GM19043 (cell line): ENCODE measurements around the gene FBXL5.
A peak's percentile ranks its signal among the peaks of the same experiment; 100 is the strongest.
"Not testable (repeated sequence)": the region's sequence is repeated elsewhere in the genome, so short reads cannot be mapped to it uniquely, and the experiment has no call there.

Source experiments
- ATAC-seq: cut with Tn5 transposase; IDR thresholded peaks from one replicate; pipeline ENCODE4 v1.9.1; 2021; ENCODE audit warnings: low read depth; ENCODE audit not compliant: unreplicated experiment

FBXL5 gene

GRCh38 chr4:15652841-15653240 is 2.3 kb downstream of the FBXL5 start:
- ATAC-seq: no peak

DNA sequence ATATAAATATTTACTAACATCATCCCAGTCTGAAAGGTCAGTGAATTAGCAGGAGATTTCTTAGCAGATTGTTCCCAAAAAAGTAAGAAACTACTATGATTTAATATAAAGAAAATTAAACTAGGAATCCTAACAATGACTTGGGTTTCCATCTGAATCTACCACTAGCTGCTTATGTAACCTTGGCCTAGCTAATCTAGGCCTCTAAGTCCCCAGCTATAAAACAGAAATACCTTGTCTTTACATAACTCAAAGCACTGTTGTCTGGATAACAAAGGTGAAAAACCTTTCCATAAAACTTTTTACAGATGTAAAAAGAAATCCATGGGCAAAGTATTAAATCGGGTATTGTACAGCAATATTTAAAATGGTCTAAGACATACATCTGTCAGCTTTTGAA is 3.0 kb downstream of the FBXL5 start:
- ATAC-seq: no peak

- ATAC-seq: no peak
Observed at GRCh38 chr4:15651676-15652075, 3.5 kb downstream of the FBXL5 start.

- ATAC-seq: peak; percentile 38
Observed at GRCh38 chr4:15649914-15650545, 5.1 kb downstream of the FBXL5 start.

- ATAC-seq: peak; percentile 45
Observed at GRCh38 chr4:15648600-15648999, 6.6 kb downstream of the FBXL5 start.

DNA sequence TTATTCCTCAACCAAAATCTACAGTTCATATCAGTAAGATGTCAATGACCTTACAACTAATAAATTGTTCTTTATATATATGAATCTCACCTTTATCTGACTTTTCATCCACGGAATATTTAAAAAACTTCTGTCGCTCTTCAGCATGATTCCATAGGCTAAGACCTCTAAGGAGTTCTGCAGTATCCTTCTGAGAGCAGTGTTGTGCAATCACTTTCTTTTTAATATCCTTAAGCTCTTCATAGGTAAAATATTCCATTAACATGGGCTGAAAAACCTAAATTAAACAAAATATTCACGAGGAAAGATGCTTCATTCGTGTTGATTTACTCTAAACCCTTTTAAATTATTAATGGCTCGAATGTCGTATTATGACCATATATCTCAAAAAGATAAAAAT is 16.7 kb downstream of the FBXL5 start:
- ATAC-seq: no peak

- no peak for ATAC-seq
Observed at GRCh38 chr4:15636818-15637217, 18.3 kb downstream of the FBXL5 start.

DNA sequence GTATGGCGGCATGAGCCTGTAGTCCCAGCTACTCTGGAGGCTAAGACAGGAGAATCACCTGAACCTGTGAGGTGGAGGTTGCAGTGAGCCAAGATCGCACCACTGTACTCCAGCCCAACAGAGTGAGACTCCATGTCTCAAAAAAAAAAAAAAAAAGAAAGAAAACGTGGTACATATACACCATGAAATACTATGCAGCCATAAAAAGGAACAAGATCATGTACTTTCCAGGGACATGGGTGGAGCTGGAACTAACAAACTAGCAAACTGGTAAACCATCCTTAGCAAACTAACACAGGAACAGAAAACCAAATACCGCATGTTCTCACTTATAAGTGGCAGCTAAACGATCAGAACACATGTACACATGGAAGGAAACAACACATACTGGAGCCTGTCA is 37.8 kb downstream of the FBXL5 start:
- ATAC-seq: not testable (repeated sequence)

GRCh38 chr4:15614891-15615290 is 40.3 kb downstream of the FBXL5 start:
- ATAC-seq: not testable (repeated sequence)

GRCh38 chr4:15612136-15612535 is 43.0 kb downstream of the FBXL5 start:
- ATAC-seq: no peak

DNA sequence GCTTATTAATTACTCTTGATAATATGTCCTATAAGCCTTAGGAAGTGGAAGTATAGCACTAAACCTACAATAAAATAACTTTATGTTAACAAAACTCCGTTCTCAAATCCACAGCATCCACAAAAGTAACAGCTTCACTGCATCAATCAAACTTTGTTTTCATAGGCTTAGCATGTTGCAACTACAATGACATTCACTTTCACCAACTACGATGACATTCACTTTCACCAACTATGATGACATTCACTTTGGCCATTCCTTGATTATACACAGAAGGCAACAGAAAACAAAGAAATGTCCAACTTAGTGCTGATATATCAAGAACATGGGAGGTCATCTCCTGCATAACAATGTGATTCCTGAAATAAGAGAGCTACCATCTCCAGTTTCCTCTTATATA is 44.3 kb downstream of the FBXL5 start:
- no peak for ATAC-seq

GRCh38 chr4:15605537-15605936 is 49.6 kb downstream of the FBXL5 start:
- no peak for ATAC-seq

DNA sequence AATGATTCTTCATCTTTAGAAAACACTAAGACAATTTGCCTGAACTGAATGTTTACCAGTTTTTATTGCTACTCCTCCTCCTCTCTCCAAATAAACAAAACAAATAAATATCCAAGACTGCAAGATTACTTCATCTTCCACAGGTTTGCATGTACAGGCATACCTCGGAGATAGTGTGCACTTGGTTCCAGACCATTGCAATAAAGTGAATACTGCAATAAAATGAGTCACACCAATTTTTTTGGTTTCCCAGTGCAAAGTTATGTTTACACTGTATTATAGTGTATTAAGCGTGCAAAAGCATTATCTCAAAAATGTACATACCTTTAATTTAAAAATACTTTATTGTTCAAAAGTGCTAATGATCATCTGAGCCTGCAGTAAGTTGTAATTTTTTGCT is 53.3 kb downstream of the FBXL5 start:
- ATAC-seq: no peak

DNA sequence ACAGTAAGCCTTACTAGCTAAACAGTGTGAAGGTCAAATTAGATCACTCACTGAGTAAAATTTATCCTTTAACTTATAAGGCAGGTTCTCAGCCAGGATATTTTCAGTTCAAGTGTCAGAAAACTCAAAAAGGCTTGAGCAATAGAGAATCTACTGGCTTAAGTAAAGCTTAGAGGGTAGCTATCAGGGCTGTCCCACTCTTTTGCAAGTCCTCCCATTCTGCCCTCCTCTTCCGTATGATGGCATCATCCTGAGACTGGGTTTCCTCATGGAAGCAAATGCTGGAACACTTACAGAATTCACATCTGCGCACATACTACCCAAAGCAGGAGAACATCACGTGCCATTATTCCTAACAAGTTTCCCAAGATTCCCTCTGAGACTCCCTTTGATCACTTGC is 55.0 kb downstream of the FBXL5 start:
- ATAC-seq: no peak

GRCh38 chr4:15598644-15599043 is 56.5 kb downstream of the FBXL5 start:
- ATAC-seq: no peak

DNA sequence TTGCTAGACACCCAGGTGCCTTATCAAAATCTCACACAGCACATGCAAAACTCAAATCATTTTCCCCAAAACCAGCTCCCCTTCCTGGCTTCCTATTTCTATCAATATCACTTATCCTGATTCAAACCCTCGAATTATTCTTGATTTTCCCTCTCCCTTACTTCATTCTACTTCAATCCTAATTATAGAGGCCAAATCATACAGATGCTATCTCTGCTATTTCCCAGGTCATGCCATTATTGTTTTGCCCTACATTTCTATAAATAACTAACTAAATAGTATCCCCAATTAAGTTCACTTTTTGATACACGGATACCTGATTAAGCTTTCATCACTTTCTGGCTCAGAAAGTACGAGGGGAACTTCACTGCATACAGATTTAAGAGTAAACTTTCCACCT is 62.4 kb downstream of the FBXL5 start:
- ATAC-seq: no peak

GRCh38 chr4:15587649-15588048 is 67.5 kb downstream of the FBXL5 start:
- no peak for ATAC-seq

DNA sequence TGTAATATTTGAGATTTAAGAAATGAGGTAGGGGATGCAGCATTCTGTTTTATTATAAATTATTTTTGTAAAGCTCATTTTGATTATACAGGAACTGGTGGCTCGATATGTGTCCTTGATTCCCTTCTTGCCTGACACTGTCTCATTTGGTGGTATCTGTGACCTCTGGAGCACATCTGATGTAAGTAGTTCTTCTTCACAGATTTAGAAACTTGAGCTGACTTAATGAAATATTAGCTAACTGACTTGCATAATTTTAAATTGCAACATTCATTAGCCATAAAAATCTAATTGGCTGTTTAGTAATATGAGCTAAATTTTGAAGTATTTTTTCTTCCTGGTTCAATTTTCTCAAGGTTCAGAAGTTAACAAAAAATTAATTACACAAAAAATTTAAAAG is 69.1 kb downstream of the FBXL5 start:
- ATAC-seq: no peak

GRCh38 chr4:15585331-15585730 is 69.8 kb downstream of the FBXL5 start:
- ATAC-seq: no peak

- ATAC-seq: no peak
Observed at GRCh38 chr4:15584785-15585184, 70.4 kb downstream of the FBXL5 start.

DNA sequence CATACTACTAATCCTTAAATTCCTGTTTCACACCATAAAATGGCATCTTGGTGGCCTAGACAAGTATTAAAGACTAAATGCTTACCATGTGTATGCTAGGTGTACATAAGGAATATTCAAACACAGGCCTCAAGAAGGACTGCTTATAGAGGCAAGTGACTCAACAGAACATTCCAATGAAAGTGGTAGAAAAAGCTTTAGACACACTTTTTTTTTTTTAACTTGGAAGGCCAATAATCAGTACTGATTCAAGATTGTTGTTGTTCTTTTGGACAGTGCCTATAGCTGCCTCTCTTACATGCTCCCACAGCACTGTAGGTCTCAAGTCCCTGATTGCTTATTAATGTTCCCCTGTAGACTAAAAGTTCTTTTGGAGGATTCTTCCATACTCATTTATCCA is 77.6 kb downstream of the FBXL5 start:
- ATAC-seq: no peak

DNA sequence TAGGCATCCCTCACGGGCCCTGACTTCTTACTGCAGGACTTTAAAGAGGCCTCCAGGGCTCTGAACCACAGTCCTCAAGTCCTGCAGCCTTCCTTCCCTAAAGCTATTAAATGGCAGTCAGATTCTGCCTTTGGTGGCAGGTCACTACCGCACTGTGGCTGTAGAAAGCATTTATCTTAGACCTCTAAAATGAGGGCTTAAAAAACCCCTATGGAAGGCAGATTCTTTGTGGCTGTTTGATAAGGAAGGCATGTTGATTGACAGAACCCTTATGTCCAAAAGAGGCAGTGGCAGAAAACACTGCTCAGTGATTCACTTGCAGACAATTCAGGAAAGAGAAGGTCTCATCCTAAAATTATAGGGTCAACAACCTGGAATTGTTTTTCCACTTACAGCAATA is 79.2 kb downstream of the FBXL5 start:
- no peak for ATAC-seq

GRCh38 chr4:15569746-15570145 is 85.4 kb downstream of the FBXL5 start:
- no peak for ATAC-seq
